Stimulated activated CD8-positive, alpha-beta memory T cell treated with anti-CD3 and anti-CD28 coated beads, Interleukin-7, amount 100 ng/mL, for 4 hours (primary cell): ENCODE measurements around the gene C19orf12.
A peak's percentile ranks its signal among the peaks of the same experiment; 100 is the strongest.
"Not testable (repeated sequence)": the region's sequence is repeated elsewhere in the genome, so short reads cannot be mapped to it uniquely, and the experiment has no call there.

ENCODE experiments used
- DNase-seq, 2 donors: peaks; one replicate each; pipeline ENCODE4 v3.0.0-alpha.2; 2020; ENCODE audit warnings: low read depth in 2 of 2

C19orf12 gene

DNA sequence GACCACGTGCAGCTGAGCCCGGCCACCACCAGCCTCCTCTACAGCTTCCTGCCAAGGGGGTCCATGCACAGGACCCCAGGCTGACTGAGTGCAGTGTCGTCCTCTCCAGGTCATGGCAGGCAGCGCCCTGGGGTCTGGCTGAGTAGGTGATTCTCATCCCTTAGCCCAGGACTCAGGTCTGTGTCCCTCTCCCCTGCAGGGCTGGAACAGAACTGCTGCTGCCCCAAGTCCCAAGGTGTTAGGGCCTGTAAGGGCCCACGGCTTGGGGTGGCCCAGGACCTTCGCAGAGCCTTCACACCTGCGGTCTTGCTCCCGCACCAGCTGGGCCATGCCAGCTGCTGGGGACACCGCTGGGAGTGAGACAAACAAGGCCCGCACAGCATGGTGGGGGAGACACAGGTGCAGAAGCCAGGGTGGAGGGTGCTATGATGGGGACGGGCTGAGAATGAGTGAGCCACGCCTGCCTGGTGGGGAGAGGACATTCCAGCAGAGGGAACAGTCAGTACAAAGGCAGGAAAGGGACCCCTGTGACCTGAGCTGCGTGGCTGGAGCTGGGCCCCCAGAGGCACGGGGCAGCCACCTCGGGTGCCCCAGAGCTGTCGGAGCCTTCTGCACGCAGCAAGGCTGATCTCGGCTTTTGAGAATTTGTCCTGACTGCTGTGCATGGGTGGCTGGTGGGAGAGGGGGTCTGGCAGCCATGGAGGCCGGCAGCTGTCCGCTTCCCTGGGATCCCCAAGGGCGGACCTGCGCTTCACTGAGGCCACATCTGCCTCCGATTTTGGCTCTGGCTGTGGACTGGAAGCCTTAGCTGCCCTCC, 37.9 kb downstream of the C19orf12 start:
- DNase-seq, result no peak

- DNase-seq, result no peak
Observed at GRCh38 chr19:29676586-29676985, 38.5 kb downstream of the C19orf12 start.

DNA sequence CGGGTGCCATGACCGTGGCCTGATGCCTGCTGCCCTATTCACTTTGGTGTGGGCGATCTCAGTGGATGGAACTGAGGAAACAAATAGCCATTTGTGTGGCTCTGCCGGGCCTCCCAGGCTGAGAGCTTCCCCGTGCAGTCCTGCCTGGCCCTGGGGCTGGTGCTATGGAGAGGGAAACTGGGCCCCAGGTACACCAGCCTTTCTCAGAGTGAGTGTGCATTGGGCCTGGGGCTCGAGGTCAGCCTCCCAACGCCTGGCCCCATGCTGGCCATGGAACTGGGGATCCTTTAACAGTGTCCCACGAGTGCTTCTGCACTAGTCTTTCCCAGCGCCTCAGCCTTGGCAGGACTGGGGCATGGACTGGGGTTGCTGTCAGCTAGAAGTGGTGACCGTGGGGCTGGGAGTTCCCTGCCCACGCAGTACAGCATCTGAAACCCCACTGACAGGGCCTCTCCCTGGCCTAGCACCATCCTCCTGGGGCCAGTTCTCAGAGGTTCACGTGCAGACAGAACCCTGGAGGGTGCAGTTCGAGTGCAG, 39.3 kb downstream of the C19orf12 start:
- DNase-seq, result no peak

- DNase-seq, result no peak
Observed at GRCh38 chr19:29675120-29675649, 39.9 kb downstream of the C19orf12 start.

- no peak for DNase-seq
Observed at GRCh38 chr19:29674374-29675119, 40.5 kb downstream of the C19orf12 start.

GRCh38 chr19:29673451-29674371, 41.4 kb downstream of the C19orf12 start:
- no peak for DNase-seq

- peak; percentile 85 to 87 for DNase-seq
Observed at GRCh38 chr19:29672933-29673336, 42.1 kb downstream of the C19orf12 start.

- no peak for DNase-seq
Observed at GRCh38 chr19:29672319-29672932, 42.6 kb downstream of the C19orf12 start.

- peak; percentile 84 to 86 for DNase-seq
Observed at GRCh38 chr19:29671393-29672160, 43.5 kb downstream of the C19orf12 start.

DNA sequence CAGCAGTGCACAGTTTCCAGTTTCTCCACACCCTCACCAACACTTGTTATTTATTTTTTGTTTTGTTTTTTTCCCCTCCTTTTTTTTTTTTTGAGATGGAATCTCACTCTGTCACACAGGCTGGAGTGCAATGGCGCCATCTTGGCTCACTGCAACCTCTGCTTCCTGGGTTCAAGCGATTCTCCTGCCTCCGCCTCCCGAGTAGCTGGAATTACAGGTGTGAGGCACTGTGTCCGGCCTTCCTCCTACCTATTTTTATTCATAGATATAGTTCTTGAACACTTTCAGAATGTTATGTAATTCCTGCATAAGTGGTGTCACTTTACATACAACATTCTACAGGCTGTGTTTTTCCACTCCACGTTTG, 44.1 kb downstream of the C19orf12 start:
- DNase-seq, result not testable (repeated sequence)

- no peak for DNase-seq
Observed at GRCh38 chr19:29670255-29670654, 44.8 kb downstream of the C19orf12 start.

GRCh38 chr19:29668746-29669609, 46.1 kb downstream of the C19orf12 start:
- DNase-seq, result no peak

DNA sequence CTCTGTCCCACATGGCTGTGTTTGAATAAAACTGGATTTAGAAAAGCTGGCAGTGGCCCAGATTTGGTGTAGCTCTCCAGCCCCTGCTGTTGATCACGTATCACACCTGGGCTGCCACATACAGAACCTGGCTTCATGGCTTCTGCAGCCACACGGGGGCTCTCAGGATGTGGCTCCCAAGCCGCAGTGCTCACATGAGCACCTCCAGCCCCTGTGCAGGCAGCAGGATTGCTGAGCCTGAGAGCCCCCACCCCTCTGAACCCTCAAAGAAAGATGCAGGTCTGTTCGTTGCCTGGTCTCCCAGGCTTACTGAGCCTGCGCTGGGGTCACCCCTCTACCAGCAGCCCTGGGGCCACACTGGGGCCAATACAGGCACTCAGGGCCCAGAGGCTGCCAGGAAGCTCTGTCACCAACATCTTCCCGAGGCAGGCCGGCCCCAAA, 47.1 kb downstream of the C19orf12 start:
- DNase-seq, result peak in 1 of 2 donors; percentile 42

- no peak for DNase-seq
Observed at GRCh38 chr19:29667387-29667783, 47.7 kb downstream of the C19orf12 start.

- no peak for DNase-seq
Observed at GRCh38 chr19:29666578-29667386, 48.3 kb downstream of the C19orf12 start.

DNA sequence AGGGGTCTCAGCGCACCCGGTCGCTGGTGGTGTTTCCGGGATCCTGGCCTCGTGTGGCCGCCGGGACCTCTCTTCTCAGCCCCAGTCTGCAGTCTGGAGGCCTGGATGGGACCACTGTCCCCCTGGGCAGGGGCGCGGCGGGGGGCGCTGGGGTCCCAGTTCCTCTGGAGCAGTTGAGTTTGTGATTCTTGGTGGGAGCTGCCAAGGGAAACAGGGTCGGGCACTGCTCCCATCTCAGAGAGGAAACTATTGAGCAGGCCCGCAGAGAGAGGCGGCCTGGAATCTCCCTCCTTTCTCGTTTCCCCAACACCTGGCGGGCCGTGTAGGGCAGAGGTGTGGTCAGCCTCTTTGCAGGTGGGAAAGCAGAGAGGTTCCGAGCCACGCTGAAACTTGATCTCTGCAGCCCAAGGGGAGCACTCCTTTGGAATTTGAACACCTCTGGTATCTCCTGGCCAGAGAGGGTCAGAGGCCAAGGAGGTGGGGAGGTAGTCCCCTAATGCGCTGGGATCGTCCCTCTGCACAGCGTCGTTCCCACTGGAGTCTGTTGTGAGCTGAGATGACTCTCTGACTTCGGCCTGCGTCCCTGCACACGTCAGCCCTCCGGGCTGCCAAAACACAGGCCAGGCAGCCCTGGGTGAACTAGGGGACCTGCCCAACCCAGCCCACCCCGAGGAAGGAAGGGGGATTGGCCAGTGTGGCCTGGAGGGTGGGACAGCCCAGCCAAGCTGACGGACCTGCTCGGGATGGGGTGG, 49.1 kb downstream of the C19orf12 start:
- no peak for DNase-seq

- DNase-seq, result peak; percentile 50 to 75
Observed at GRCh38 chr19:29665215-29665825, 49.7 kb downstream of the C19orf12 start, which contains the start of gene PLEKHF1. Gene PLEKHF1 (plus strand): TSS chr19:29665461. CDS start chr19:29673840, 8,379 bp downstream.
